ENCODE data around the gene MTMR8.

Gene MTMR8

DNA sequence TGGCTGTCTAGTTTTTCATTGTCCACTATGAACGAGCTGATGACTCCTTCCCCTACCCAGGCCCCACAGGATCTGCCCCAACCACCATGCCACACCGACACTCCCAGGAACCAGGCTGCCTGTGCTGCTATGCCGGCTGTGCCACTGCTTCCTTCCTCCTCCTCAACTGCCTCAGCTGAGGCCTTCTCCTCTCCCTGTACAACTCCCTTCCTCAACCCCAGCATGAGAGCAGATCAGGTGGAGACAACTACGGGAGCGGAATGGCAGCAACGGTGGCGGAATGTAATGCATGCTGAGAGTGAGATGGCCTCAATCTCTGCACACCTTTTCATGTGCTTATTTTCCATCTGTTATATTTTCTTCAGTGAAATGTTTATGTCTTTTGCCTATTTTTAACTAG is 88.5 kb downstream of the MTMR8 start:
- DNase-seq (ENCODE audit: low read depth): no peak

GRCh38 chrX:64291123-64291522 is 104.1 kb downstream of the MTMR8 start:
- no peak for DNase-seq (ENCODE audit: low read depth)

DNA sequence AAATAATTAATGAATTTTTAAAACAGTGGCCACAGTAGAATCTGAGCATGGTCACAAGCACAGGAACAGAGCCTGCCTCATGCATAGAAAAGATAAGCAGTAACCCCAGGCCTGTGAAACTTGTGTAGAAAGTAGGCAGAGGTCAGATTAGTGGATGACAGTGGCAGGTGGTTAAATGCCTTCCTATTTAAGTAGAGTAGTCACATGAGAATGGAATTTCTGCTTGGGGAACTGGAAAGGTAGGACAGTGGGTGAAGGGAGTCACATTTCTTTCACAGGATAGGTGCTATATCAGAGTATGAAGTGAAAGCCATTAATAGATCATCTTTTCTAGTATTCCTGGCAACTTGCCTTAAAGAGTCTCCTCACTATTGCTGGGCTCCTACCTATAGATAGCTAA is 130.0 kb downstream of the MTMR8 start:
- DNase-seq (ENCODE audit: low read depth): no peak

- DNase-seq (ENCODE audit: low read depth): no peak
These were observed 164.9 kb downstream of the MTMR8 start, which contains the start of gene ASB12 for GRCh38 chrX:64230123-64230970. Gene ASB12, minus strand, starts transcription at chrX:64230607. Its CDS starts 4,957 bp downstream, at chrX:64225650.

GRCh38 chrX:64229154-64229553 is 166.1 kb downstream of the MTMR8 start:
- DNase-seq (ENCODE audit: low read depth): no peak

Measured in stromal cell of bone marrow (primary cell).